Activated CD8-positive, alpha-beta T cell treated with anti-CD3 and anti-CD28 coated beads for 36 hours (primary cell): Measurements from ENCODE around the gene POLR1C. TPM values are rescaled to one million over a fixed set of nuclear protein-coding genes. Genes with fewer than 3 reads are reported as not detected.
A peak's percentile ranks its signal among the peaks of the same experiment; 100 is the strongest.

Experiments used
- ATAC-seq: fragments of 200-7000 bp; cut with Tn5 transposase; one replicate; pipeline ENCODE4 v1.10.0; 2021; ENCODE audit warnings: mild to moderate bottlenecking, moderate library complexity
- CTCF ChIA-PET: fragments of 350-600 bp; sonication (Branson Sonifier 250); formaldehyde crosslinking; loops from one replicate; lab custom pipeline; 2021; ENCODE audit warnings: antibody characterized with exemption; lab: Charles Lee
- POLR2A ChIA-PET: fragments of 350-600 bp; sonication (Branson Sonifier 250); formaldehyde crosslinking; loops from one replicate; lab custom pipeline; 2021; ENCODE audit warnings: antibody characterized with exemption; lab: Charles Lee
- DNase-seq: peaks from one replicate; pipeline ENCODE4 v3.0.0-alpha.2; 2020
- H3K27ac Mint-ChIP-seq: one replicate; pipeline ENCODE4 v1.8.0; 2021; ENCODE audit warnings: mild to moderate bottlenecking, mixed read lengths
- H3K27me3 Mint-ChIP-seq: one replicate; pipeline ENCODE4 v1.8.0; 2021; ENCODE audit warnings: mixed read lengths
- H3K36me3 Mint-ChIP-seq: one replicate; pipeline ENCODE4 v1.8.0; 2021; ENCODE audit warnings: low read depth, mixed read lengths
- H3K4me1 Mint-ChIP-seq: one replicate; pipeline ENCODE4 v1.8.0; 2021; ENCODE audit warnings: low read depth, mixed read lengths
- H3K4me3 Mint-ChIP-seq: one replicate; pipeline ENCODE4 v1.8.0; 2021; ENCODE audit warnings: mild to moderate bottlenecking, moderate library complexity, mixed read lengths
- H3K9me3 Mint-ChIP-seq: one replicate; pipeline ENCODE4 v1.8.0; 2021; ENCODE audit warnings: mixed read lengths
- intact Hi-C: fragments of 100-400 bp; cut with micrococcal nuclease; formaldehyde crosslinking; loops from one replicate; pipeline ENCODE4 v1.10.0; 2022
- total RNA-seq, 2 experiments: library from RNA; stranded (reverse); gene quantifications; one replicate each; pipeline ENCODE4 v1.2.3, GENCODE V29; 2021
- TF ChIP-seq, protein P1 (sequence below): fragments of 200-600 bp; IDR thresholded peaks from one replicate; pipeline ENCODE4 v1.8.0; 2022; ENCODE audit warnings: antibody characterized with exemption, mild to moderate bottlenecking

POLR1C gene
- total RNA-seq, 2 experiments from 2014 or later, result 43.1 to 50.5 TPM

DNA sequence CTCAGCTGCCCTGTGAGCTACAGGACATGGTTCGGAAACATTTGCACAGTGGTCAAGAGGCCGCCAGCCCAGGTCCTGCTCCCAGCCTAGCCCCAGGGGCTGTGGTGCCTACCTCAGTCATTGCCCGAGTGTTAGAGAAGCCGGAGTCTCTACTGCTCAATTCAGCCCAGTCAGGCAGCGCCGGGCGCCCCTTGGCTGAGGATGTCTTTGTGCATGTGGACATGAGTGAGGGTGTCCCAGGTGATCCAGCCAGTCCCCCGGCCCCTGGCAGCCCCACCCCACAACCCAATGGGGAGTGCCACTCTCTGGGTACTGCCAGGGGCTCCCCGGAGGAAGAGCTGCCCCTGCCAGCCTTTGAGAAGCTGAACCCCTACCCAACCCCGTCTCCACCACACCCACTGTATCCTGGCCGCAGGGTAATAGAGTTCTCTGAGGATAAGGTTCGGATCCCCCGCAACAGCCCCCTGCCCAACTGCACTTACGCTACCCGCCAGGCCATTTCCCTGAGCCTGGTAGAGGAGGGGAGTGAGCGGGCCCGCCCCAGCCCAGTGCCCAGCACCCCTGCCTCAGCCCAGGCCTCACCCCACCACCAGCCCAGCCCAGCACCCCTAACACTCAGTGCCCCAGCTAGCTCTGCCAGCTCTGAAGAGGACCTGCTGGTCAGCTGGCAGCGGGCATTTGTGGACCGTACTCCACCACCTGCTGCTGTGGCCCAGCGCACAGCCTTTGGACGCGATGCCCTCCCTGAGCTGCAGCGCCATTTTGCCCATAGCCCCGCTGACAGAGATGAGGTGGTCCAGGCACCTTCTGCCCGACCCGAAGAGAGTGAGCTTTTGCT, 11.9 kb upstream of the POLR1C start:
- ChIA-PET CTCF (interaction anchor here (1.1 to 4.9 kb wide), 15 partner anchors 11 to 281 kb away, joined by 3 to 78 read pairs (median 8); partner anchors contain the start of genes CRIP3, DLK2, POLR1C and YIPF3), POLR2A (interaction anchor here (0.6 to 6.1 kb wide), 3 partner anchors 14 to 48 kb away, joined by 3 to 77 read pairs (median 3); partner anchors contain the start of genes POLR1C and YIPF3)
- DNase-seq, result no peak

DNA sequence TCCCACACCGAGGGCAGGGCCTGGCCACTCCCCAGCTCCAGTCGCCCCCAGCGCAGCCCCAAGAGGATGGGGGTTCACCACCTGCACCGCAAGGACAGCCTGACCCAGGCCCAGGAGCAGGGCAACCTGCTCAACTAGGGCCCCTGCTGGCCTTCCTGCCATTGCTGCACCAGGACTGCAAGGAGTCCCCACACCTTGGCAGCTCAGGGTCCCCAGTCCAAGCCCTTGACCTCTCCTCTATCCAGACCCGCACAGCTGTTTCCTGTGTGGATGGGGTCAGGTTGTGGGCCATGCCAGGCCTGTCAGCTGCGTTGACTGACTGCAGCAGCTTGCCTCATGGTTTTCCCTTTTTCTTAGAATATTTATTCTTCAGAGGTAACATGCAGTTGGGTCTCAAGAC, 11.2 kb upstream of the POLR1C start:
- TF ChIP-seq, protein P1, sequence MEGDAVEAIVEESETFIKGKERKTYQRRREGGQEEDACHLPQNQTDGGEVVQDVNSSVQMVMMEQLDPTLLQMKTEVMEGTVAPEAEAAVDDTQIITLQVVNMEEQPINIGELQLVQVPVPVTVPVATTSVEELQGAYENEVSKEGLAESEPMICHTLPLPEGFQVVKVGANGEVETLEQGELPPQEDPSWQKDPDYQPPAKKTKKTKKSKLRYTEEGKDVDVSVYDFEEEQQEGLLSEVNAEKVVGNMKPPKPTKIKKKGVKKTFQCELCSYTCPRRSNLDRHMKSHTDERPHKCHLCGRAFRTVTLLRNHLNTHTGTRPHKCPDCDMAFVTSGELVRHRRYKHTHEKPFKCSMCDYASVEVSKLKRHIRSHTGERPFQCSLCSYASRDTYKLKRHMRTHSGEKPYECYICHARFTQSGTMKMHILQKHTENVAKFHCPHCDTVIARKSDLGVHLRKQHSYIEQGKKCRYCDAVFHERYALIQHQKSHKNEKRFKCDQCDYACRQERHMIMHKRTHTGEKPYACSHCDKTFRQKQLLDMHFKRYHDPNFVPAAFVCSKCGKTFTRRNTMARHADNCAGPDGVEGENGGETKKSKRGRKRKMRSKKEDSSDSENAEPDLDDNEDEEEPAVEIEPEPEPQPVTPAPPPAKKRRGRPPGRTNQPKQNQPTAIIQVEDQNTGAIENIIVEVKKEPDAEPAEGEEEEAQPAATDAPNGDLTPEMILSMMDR, result no peak
- Mint-ChIP-seq H3K27ac (no peak overlapping the region), H3K27me3 (peaks cover 18% of the 10 kb centered on the region), H3K4me3 (no peak overlapping the region), H3K9me3 (no peaks in the 10 kb centered on the region), H3K4me1 (peaks cover 7% of the 10 kb centered on the region), H3K36me3 (peaks cover 22% of the 10 kb centered on the region)
- DNase-seq (no peak), ATAC-seq (no peak)
- CTCF ChIA-PET, result interaction anchor here (0.7 to 4.9 kb wide), 37 partner anchors 11 to 281 kb away, joined by 3 to 78 read pairs (median 5); partner anchors contain the start of genes CRIP3, DLK2, DNPH1 and POLH
- POLR2A ChIA-PET, result interaction anchor here (0.6 to 6.1 kb wide), 4 partner anchors 13 to 49 kb away, joined by 3 to 77 read pairs (median 4); partner anchors contain the start of genes POLR1C and YIPF3
- intact Hi-C loops, result loop anchor here (5.0 kb wide), 2 partner anchors 48 to 238 kb away; partner anchors contain the start of gene DLK2

More for the DNA sequence above, 11.9 kb upstream of the POLR1C start:
- Mint-ChIP-seq H3K36me3 (peaks cover 24% of the 10 kb centered on the region), H3K4me1 (peaks cover 6% of the 10 kb centered on the region), H3K4me3 (no peak overlapping the region), H3K27me3 (peaks cover 18% of the 10 kb centered on the region), H3K9me3 (no peaks in the 10 kb centered on the region), H3K27ac (no peak overlapping the region)
- intact Hi-C loops, result loop anchor here (5.0 kb wide), 2 partner anchors 48 to 238 kb away; partner anchors contain the start of gene DLK2
- ATAC-seq, result no peak
- TF ChIP-seq, protein P1, result no peak

DNA sequence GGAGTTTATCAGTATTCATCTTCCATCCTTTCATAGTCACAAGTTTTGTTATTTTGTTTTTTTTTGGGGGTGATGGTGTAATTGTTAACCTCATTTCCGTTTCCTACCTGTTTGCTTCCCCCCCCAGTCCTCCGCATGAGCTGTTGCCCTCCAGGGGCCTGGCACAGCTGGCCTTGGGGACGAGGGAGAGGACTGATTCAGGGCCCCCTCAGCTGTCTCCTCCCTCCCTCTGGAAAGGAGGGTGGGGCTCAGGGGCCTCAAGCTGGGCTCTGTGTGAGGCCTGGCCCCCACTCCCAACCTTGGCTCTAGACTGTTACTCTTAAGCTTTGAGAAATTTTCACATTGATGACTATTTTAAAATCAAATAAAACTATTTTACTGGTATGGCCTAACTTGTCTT, 10.7 kb upstream of the POLR1C start:
- intact Hi-C loops, result loop anchor here (5.0 kb wide), 2 partner anchors 49 to 239 kb away; partner anchors contain the start of gene DLK2
- TF ChIP-seq, protein P1, result no peak
- ChIA-PET CTCF (interaction anchor here (0.6 to 4.9 kb wide), 40 partner anchors 11 to 324 kb away, joined by 3 to 78 read pairs (median 5); partner anchors contain the start of genes CRIP3, CUL9, DLK2 and DNPH1), POLR2A (interaction anchor here (1.0 to 6.1 kb wide), 2 partner anchors 13 to 46 kb away, joined by 4 to 77 read pairs; partner anchors contain the start of genes POLR1C and YIPF3)
- Mint-ChIP-seq H3K9me3 (no peaks in the 10 kb centered on the region), H3K4me1 (peaks cover 8% of the 10 kb centered on the region), H3K27me3 (peaks cover 18% of the 10 kb centered on the region), H3K36me3 (peaks cover 22% of the 10 kb centered on the region), H3K4me3 (no peak overlapping the region), H3K27ac (peak overlapping the region; percentile 25)
- no peak for ATAC-seq
- DNase-seq, result no peak

DNA sequence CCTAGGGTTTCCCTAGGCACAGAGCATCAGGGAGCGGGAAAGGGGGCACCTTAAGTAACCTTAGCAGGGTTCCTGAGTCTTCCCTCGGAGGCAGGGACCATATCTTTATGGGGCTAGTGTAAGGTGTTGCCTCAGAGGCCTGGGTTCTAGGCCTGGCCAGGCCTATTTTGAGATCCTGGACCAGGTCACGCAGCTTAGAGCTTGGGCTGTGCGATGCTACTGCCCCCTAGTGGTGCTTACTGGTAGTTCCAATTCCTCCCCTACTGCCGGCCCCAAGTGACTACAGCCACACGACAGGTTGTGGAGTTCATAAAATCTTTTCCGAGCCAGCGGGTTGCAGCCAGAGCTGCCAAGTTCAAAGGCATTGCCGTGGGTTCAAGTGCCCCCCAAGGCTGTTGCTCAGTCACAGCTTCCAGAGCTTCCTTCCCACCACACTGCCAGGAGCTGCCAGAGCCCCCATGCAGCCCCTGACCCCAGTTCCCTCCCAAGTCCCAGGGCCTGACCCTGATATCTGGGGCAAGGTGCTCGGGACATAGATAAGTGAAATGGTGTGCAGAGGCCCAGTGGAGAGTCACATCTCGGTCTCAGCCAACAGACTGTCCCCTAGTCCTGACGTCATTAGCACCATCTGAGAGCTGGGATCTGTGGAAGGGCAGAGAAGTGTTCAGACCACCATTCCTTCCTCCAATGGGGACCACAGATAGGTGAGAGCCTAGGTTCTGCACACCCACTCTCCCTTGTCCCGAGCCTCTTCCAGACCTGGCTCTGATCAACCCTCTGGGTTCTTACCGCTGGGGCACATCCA, 10.0 kb upstream of the POLR1C start:
- TF ChIP-seq, protein P1, result peak; percentile 89
- H3K27ac Mint-ChIP-seq, result peak overlapping the region; percentile 25

More for the DNA sequence above, 10.0 kb upstream of the POLR1C start:
- H3K9me3 Mint-ChIP-seq, result no peaks in the 10 kb centered on the region
- CTCF ChIA-PET, result interaction anchor here (0.6 to 4.9 kb wide), 51 partner anchors 7 to 572 kb away, joined by 3 to 78 read pairs (median 4); partner anchors contain the start of genes CRIP3, CUL9, DLK2 and DNPH1
- intact Hi-C loops, result loop anchor here (5.0 kb wide), 2 partner anchors 50 to 240 kb away; partner anchors contain the start of gene DLK2
- peaks cover 18% of the 10 kb centered on the region for H3K36me3 Mint-ChIP-seq
- DNase-seq (peak; percentile 90), ATAC-seq (peak; percentile 85)
- POLR2A ChIA-PET, result interaction anchor here (1.0 to 6.1 kb wide), 5 partner anchors 12 to 278 kb away, joined by 3 to 77 read pairs (median 4); partner anchors contain the start of genes DNPH1, MAD2L1BP, POLR1C and TJAP1
- H3K27me3 Mint-ChIP-seq, result peaks cover 18% of the 10 kb centered on the region
- peaks cover 8% of the 10 kb centered on the region for H3K4me1 Mint-ChIP-seq
- no peak overlapping the region for H3K4me3 Mint-ChIP-seq
